ENCODE data around the gene TMEM238.
"Not testable (repeated sequence)": the region's sequence is repeated elsewhere in the genome, so short reads cannot be mapped to it uniquely, and the experiment has no call there.

TMEM238 gene

GRCh38 chr19:55384131-55384919, at the start of gene TMEM238:
Gene TMEM238, minus strand, starts transcription at chr19:55384292. Its CDS starts 33 bp downstream, at chr19:55384259.
- DNase-seq (ENCODE audit: low read depth in 2 of 2): no peak

GRCh38 chr19:55433292-55433691, 49.2 kb upstream of the TMEM238 start:
- no peak for DNase-seq (ENCODE audit: low read depth in 2 of 2)

GRCh38 chr19:55432241-55432959, 48.3 kb upstream of the TMEM238 start:
- no peak for DNase-seq (ENCODE audit: low read depth in 2 of 2)

GRCh38 chr19:55431183-55431582, 47.1 kb upstream of the TMEM238 start:
- DNase-seq (ENCODE audit: low read depth in 2 of 2): no peak

GRCh38 chr19:55426042-55426441, 42.0 kb upstream of the TMEM238 start:
- no peak for DNase-seq (ENCODE audit: low read depth in 2 of 2)

- no peak for DNase-seq (ENCODE audit: low read depth in 2 of 2)
Observed at GRCh38 chr19:55424518-55424917, 40.4 kb upstream of the TMEM238 start.

- DNase-seq (ENCODE audit: low read depth in 2 of 2): no peak
Observed at GRCh38 chr19:55423225-55424005, 39.3 kb upstream of the TMEM238 start.

GRCh38 chr19:55421281-55421680, 37.2 kb upstream of the TMEM238 start:
- not testable (repeated sequence) for DNase-seq (ENCODE audit: low read depth in 2 of 2)

- DNase-seq (ENCODE audit: low read depth in 2 of 2): no peak
Observed at GRCh38 chr19:55419624-55420236, 35.6 kb upstream of the TMEM238 start.

GRCh38 chr19:55419103-55419502, 35.0 kb upstream of the TMEM238 start:
- no peak for DNase-seq (ENCODE audit: low read depth in 2 of 2)

- DNase-seq (ENCODE audit: low read depth in 2 of 2): no peak
Observed at GRCh38 chr19:55418185-55418584, 34.1 kb upstream of the TMEM238 start.

GRCh38 chr19:55410168-55410567, 26.1 kb upstream of the TMEM238 start:
- no peak for DNase-seq (ENCODE audit: low read depth in 2 of 2)

GRCh38 chr19:55409179-55409578, 25.1 kb upstream of the TMEM238 start:
- not testable (repeated sequence) for DNase-seq (ENCODE audit: low read depth in 2 of 2)

- DNase-seq (ENCODE audit: low read depth in 2 of 2): no peak
Observed at GRCh38 chr19:55408533-55408872, 24.4 kb upstream of the TMEM238 start.

GRCh38 chr19:55407800-55408532, 23.9 kb upstream of the TMEM238 start:
- DNase-seq (ENCODE audit: low read depth in 2 of 2): peak; percentile 90 to 94

GRCh38 chr19:55407550-55407799, 23.4 kb upstream of the TMEM238 start, which contains the start of gene UBE2S:
Gene UBE2S, minus strand, starts transcription at chr19:55407788. Its CDS starts 199 bp downstream, at chr19:55407589.
- DNase-seq (ENCODE audit: low read depth in 2 of 2): not testable (repeated sequence)

GRCh38 chr19:55406826-55407549, 22.9 kb upstream of the TMEM238 start:
- no peak for DNase-seq (ENCODE audit: low read depth in 2 of 2)

GRCh38 chr19:55406091-55406825, 22.2 kb upstream of the TMEM238 start:
- no peak for DNase-seq (ENCODE audit: low read depth in 2 of 2)

GRCh38 chr19:55405638-55406037, 21.5 kb upstream of the TMEM238 start:
- DNase-seq (ENCODE audit: low read depth in 2 of 2): no peak

GRCh38 chr19:55402509-55402908, 18.4 kb upstream of the TMEM238 start:
- no peak for DNase-seq (ENCODE audit: low read depth in 2 of 2)
